Endothelial cell (in vitro differentiated cells): ENCODE measurements around the gene PRKG1. TPM values are rescaled to one million over a fixed set of nuclear protein-coding genes. Genes with fewer than 3 reads are reported as not detected.

Experiments
- DNase-seq: peaks from one replicate; pipeline ENCODE4 v3.0.0; 2021; ENCODE audit warnings: low spot score
- H3K27ac Mint-ChIP-seq: one replicate; pipeline ENCODE4 v1.8.0; 2021; ENCODE audit warnings: mixed read lengths, inconsistent platforms; ENCODE audit not compliant: unreplicated experiment
- H3K27me3 Mint-ChIP-seq: one replicate; pipeline ENCODE4 v1.8.0; 2021; ENCODE audit warnings: mild to moderate bottlenecking, moderate library complexity, mixed read lengths, inconsistent platforms; ENCODE audit not compliant: unreplicated experiment
- H3K36me3 Mint-ChIP-seq: one replicate; pipeline ENCODE4 v1.8.0; 2021; ENCODE audit warnings: mild to moderate bottlenecking, low read depth, mixed read lengths, inconsistent platforms; ENCODE audit not compliant: unreplicated experiment
- H3K4me1 Mint-ChIP-seq: one replicate; pipeline ENCODE4 v1.8.0; 2021; ENCODE audit warnings: mild to moderate bottlenecking, mixed read lengths, inconsistent platforms; ENCODE audit not compliant: unreplicated experiment
- H3K4me3 Mint-ChIP-seq: one replicate; pipeline ENCODE4 v1.8.0; 2021; ENCODE audit warnings: mild to moderate bottlenecking, mixed read lengths, inconsistent platforms; ENCODE audit not compliant: unreplicated experiment
- H3K9me3 Mint-ChIP-seq: one replicate; pipeline ENCODE4 v1.8.0; 2021; ENCODE audit warnings: mixed read lengths, inconsistent platforms; ENCODE audit not compliant: unreplicated experiment
- CTCF ChIP-seq: fragments of 200-600 bp; sonication (generic); IDR thresholded peaks from one replicate; pipeline ENCODE4 v1.5.0; 2021; ENCODE audit warnings: antibody characterized with exemption; ENCODE audit not compliant: unreplicated experiment
- total RNA-seq: library from RNA; stranded (reverse); fragmentation: NEBNext Ultra II Directional; extraction: Animal tissue kit (Norgen Biotek cat#: 25700); gene quantifications from one replicate; pipeline ENCODE4 v1.2.1, GENCODE V29; 2021; ENCODE audit not compliant: unreplicated experiment

PRKG1 gene
- total RNA-seq, 1 donor from 2014 or later, result 10.7 TPM

DNA sequence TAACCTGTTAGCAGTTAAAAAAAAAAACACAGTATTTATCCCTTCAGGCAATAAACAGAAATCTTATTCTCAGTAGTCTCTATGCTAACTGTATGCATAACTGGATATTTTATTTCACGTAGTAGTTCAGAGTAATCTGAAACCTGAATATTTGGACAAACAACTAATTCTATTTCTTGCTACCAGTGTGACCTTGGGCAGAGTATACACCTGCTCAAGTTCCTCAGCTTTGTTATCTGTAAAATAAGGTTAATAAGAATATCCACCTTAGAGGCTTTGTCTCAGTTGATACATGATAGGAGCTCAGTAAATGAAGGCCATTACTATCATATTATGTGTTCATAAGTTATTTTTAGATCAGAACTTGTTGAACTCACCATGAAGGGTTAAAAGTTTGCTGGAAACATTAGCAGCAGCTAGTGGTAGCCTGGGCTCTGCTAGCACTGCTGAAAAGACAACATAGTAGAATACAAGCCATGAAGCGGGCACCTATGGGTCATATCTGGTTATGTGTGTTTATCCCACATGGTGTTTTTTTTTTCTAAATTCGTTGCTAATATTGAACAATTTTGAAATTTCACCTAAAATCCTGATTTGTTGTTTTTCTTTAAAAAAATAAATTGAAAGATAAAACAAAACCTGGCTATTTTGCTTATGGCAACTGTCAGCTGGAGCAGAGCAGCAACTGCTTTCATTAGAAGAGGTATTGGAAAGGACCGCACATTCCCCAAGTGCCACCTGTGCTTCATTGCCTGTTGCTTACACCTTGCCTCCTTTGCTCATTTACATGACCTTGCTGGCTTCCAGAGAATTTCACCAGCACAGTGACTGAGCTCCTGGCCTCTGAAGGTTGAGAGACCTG is 303.0 kb downstream of the PRKG1 start:
- Mint-ChIP-seq H3K27ac (no peak overlapping the region), H3K27me3 (no peaks in the 10 kb centered on the region), H3K9me3 (no peaks in the 10 kb centered on the region), H3K4me1 (no peaks in the 10 kb centered on the region), H3K36me3 (no peaks in the 10 kb centered on the region), H3K4me3 (no peak overlapping the region)
- TF ChIP-seq CTCF, result no peak
- DNase-seq, result no peak

DNA sequence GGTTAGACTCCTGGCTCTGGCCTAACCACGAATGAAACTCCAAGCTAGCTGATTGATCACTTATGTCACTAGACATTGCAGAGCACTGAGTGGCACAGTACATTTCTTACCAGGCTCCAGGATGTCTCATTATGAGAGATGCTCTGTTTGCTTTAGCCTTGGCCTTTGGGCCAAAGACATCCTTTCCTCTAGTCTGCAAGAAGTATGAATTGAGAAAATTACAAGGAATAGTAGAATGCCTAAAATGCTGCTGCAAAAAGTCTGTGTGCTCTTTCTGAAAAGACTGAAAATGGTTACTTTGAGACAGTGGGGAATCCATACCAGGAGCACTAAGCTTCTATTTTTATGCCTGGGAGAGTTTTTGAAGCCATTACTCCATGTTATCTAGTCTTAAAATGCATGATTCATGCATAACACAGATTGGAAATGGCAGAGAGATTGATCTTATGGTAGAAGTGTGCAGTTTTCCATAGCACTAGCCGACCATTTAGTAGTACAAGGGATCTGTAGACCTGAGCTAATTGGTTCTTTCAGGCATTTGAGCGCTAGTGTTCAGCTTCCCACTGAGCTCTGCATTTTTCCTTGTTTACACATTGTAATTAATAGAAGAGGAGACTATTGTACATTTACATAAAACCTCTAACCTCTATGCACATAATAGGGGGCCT is 303.8 kb downstream of the PRKG1 start:
- Mint-ChIP-seq H3K36me3 (no peaks in the 10 kb centered on the region), H3K27ac (no peak overlapping the region)

GRCh38 chr10:51382181-51382580 is 307.9 kb downstream of the PRKG1 start:
- H3K27ac Mint-ChIP-seq, result no peak overlapping the region

More for the DNA sequence above, 303.8 kb downstream of the PRKG1 start:
- no peak overlapping the region for H3K4me3 Mint-ChIP-seq
- no peak for DNase-seq
- no peak for TF ChIP-seq CTCF
- H3K9me3 Mint-ChIP-seq, result no peaks in the 10 kb centered on the region
- H3K27me3 Mint-ChIP-seq, result no peaks in the 10 kb centered on the region
- no peaks in the 10 kb centered on the region for H3K4me1 Mint-ChIP-seq

GRCh38 chr10:51384971-51385370 is 310.7 kb downstream of the PRKG1 start:
- H3K27me3 Mint-ChIP-seq, result no peaks in the 10 kb centered on the region
- H3K4me3 Mint-ChIP-seq, result no peak overlapping the region
- peaks cover 8% of the 10 kb centered on the region for H3K4me1 Mint-ChIP-seq
- H3K27ac Mint-ChIP-seq, result no peak overlapping the region
- no peak for TF ChIP-seq CTCF
- no peaks in the 10 kb centered on the region for H3K36me3 Mint-ChIP-seq
- H3K9me3 Mint-ChIP-seq, result no peaks in the 10 kb centered on the region
- DNase-seq, result no peak

More at GRCh38 chr10:51382181-51382580, 307.9 kb downstream of the PRKG1 start:
- Mint-ChIP-seq H3K36me3 (no peaks in the 10 kb centered on the region), H3K27me3 (no peaks in the 10 kb centered on the region), H3K4me3 (no peak overlapping the region), H3K9me3 (no peaks in the 10 kb centered on the region), H3K4me1 (peaks cover 8% of the 10 kb centered on the region)
- no peak for DNase-seq
- no peak for TF ChIP-seq CTCF
